Measurements from ENCODE around the gene MBL2.

Gene MBL2

GRCh38 chr10:52774182-52774581 lies 1.6 kb upstream of the MBL2 start:
- in situ Hi-C loops (cut with MboI; ENCODE audit: low sequenced_read_pairs), result no loop called here

GRCh38 chr10:52771534-52772445 lies 794 bp downstream of the MBL2 start:
- in situ Hi-C loops (cut with MboI; ENCODE audit: low sequenced_read_pairs), result no loop called here

- in situ Hi-C loops (cut with MboI; ENCODE audit: low sequenced_read_pairs), result no loop called here
Observed at GRCh38 chr10:52770904-52771303, 1.7 kb downstream of the MBL2 start.

GRCh38 chr10:52769966-52770365 lies 2.6 kb downstream of the MBL2 start:
- in situ Hi-C loops (cut with MboI; ENCODE audit: low sequenced_read_pairs), result no loop called here

GRCh38 chr10:52768001-52768532 lies 4.5 kb downstream of the MBL2 start:
- in situ Hi-C loops (cut with MboI; ENCODE audit: low sequenced_read_pairs), result no loop called here

GRCh38 chr10:52762088-52762487 lies 10.5 kb downstream of the MBL2 start:
- in situ Hi-C loops (cut with MboI; ENCODE audit: low sequenced_read_pairs), result no loop called here

- in situ Hi-C loops (cut with MboI; ENCODE audit: low sequenced_read_pairs), result no loop called here
Observed at GRCh38 chr10:52759154-52759553, 13.4 kb downstream of the MBL2 start.

GRCh38 chr10:52758406-52758805 lies 14.2 kb downstream of the MBL2 start:
- in situ Hi-C loops (cut with MboI; ENCODE audit: low sequenced_read_pairs), result no loop called here

- in situ Hi-C loops (cut with MboI; ENCODE audit: low sequenced_read_pairs), result no loop called here
Observed at GRCh38 chr10:52757773-52758172, 14.8 kb downstream of the MBL2 start.

- in situ Hi-C loops (cut with MboI; ENCODE audit: low sequenced_read_pairs), result no loop called here
Observed at GRCh38 chr10:52756966-52757365, 15.6 kb downstream of the MBL2 start.

GRCh38 chr10:52756295-52756694 lies 16.3 kb downstream of the MBL2 start:
- in situ Hi-C loops (cut with MboI; ENCODE audit: low sequenced_read_pairs), result no loop called here

- in situ Hi-C loops (cut with MboI; ENCODE audit: low sequenced_read_pairs), result no loop called here
Observed at GRCh38 chr10:52755297-52756062, 17.1 kb downstream of the MBL2 start.

GRCh38 chr10:52752801-52753445 lies 19.7 kb downstream of the MBL2 start:
- in situ Hi-C loops (cut with MboI; ENCODE audit: low sequenced_read_pairs), result no loop called here

GRCh38 chr10:52752261-52752660 lies 20.3 kb downstream of the MBL2 start:
- in situ Hi-C loops (cut with MboI; ENCODE audit: low sequenced_read_pairs), result no loop called here

- in situ Hi-C loops (cut with MboI; ENCODE audit: low sequenced_read_pairs), result no loop called here
Observed at GRCh38 chr10:52751337-52751736, 21.2 kb downstream of the MBL2 start.

GRCh38 chr10:52750629-52751028 lies 22.0 kb downstream of the MBL2 start:
- in situ Hi-C loops (cut with MboI; ENCODE audit: low sequenced_read_pairs), result no loop called here

- in situ Hi-C loops (cut with MboI; ENCODE audit: low sequenced_read_pairs), result no loop called here
Observed at GRCh38 chr10:52747694-52748093, 24.9 kb downstream of the MBL2 start.

GRCh38 chr10:52746169-52746568 lies 26.4 kb downstream of the MBL2 start:
- in situ Hi-C loops (cut with MboI; ENCODE audit: low sequenced_read_pairs), result no loop called here

GRCh38 chr10:52744057-52744805 lies 28.4 kb downstream of the MBL2 start:
- in situ Hi-C loops (cut with MboI; ENCODE audit: low sequenced_read_pairs), result no loop called here

- in situ Hi-C loops (cut with MboI; ENCODE audit: low sequenced_read_pairs), result no loop called here
Observed at GRCh38 chr10:52742731-52743130, 29.9 kb downstream of the MBL2 start.

- in situ Hi-C loops (cut with MboI; ENCODE audit: low sequenced_read_pairs), result no loop called here
Observed at GRCh38 chr10:52741851-52742250, 30.7 kb downstream of the MBL2 start.
